Activated CD4-positive, CD25-positive, alpha-beta regulatory T cell (primary cell): Measurements from ENCODE around the gene ZNG1A.
"Not testable (repeated sequence)": the region's sequence is repeated elsewhere in the genome, so short reads cannot be mapped to it uniquely, and the experiment has no call there.

Source experiments
- DNase-seq, 4 experiments: peaks; one replicate each; lab custom pipeline; 2025; lab: John Stamatoyannopoulos, UW

Gene ZNG1A

DNA sequence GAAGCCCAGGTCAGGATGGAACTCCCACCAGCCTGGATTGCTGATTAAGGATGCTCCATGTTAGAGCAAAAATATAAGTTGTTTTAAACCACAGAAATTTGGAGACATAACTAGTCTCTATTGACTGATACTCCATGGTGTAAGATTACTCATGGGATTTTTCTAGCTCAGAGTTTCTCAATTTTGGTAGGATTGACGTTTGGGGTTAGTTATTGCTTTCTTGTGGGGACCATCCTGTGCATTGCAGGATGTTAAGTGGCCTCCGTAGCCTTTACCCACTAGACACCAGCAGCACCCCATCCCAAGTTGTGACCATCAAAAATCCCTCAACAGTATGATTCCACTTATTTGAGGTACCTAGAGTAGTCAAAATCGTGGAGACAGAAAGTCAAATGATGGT lies 80.1 kb downstream of the ZNG1A start:
- DNase-seq: not testable (repeated sequence)

DNA sequence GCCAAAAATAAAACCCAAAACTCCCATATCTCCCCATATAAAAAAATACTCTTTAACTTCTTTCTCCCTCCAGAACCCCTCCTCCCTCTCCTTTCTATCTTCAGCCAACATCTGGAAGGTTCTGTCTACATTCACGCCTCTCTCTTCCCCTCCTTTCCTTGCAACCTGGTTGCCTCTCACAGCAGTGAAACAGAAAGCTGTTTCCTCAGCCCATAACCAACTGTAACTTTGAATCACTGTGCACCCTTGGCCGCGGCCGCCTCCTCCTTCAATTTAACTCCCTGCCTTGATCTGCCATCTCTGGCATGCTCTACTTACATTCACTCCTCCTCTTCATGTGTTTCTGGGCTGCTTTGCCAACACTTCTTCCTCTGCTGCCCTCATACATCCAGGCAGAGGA lies 83.9 kb downstream of the ZNG1A start:
- not testable (repeated sequence) for DNase-seq

DNA sequence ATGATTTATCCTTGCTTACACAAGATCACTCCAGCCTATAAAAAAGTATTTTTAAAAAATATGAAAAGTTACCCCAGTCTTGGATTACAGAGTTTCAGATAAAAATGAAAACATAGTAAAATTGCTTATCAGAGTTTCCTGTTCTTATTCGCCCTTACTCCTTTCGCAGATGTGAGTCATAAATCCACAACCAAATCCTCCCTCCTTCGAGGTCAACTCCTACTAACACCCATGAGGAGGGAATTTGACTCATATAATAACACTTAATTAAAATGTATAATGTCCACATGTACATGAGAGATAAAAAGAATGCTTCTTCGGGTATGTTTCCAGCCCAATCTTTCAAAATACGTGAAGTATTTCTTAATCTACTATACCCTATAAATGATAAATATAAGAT lies 84.5 kb downstream of the ZNG1A start:
- not testable (repeated sequence) for DNase-seq

DNA sequence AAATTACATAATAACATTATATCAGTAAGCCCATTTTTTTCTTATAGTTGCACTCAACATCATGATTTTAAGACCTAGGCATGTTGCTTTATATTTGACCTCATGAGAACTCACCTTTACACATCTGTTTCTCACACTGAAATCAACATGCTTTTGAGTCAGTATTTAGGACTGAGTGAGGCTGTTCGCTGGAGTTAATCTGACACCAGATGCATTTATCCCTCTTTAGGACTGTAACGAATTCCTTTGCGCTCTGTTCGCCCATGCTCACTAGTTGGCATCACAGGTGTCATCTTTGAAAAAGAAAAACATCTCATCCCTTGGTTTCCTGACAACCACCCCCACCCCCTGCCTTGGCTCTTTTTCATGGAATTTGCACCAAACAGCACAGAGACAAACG lies 84.9 kb downstream of the ZNG1A start:
- not testable (repeated sequence) for DNase-seq

DNA sequence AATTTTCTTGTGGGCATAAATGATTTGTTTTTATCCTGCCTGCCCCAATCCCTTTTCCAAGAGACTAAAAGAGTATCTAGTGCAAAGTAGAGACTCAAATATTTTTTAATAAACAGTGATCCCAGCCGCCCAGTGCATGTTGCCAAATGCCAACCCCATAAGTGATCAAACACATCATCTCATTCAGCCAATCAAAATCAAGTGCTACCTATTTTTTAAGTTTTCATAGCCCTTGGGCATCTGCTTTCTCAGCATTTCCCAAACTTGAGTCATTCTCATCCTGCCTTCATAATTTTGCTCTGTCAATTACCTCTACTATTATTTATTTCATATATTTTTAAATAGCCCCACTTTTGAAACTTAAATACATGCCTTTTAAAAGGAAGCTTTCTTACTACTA lies 88.0 kb downstream of the ZNG1A start:
- DNase-seq: not testable (repeated sequence)

DNA sequence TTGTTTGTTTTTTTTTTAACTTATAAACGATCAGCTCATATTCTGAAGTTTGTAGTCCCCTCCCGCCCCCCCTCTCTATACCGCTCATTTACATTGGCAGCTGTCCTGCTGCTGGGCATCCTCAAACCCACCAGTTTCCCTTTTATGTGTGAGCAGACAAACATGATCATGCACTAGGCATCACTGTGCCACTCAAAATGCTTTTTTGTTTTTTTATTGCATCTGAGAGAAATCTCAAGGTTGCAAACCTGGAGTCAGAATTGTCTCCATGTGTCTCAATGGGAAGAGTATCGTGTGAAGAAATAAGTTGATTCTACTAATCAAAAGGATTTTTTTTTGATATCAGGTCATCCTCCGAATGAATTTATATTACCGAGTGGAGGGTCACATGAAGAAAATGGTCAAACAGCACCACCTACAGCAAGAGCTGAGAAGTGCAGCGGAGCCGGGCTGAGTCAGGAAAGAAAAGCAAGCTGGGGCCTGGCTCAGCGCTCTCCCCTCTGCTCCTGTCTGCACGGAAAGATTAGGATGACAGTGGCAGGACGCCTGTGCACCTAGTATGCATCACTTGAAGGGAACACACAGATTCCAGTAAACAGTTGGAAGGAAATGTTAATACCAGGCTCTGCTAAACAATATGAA lies 90.3 kb downstream of the ZNG1A start:
- not testable (repeated sequence) for DNase-seq

DNA sequence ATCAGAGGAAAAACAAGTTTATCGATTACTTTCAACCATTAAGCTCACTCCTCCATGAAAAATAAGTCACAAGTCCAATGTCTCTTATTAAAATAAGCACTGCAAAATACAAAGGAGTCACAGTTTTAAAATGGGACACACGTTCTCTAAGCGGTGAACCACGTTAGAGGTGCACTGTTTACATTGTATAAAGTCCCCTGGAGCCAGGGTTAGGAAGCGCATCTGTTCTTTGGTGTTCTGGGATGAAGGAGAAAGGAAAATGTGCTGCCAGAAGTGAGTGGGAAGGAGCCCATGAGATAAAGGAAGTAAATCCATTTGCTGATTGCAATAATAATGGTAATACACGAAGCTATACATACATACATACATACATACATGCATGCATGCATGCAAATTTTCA lies 91.0 kb downstream of the ZNG1A start:
- DNase-seq: not testable (repeated sequence)

DNA sequence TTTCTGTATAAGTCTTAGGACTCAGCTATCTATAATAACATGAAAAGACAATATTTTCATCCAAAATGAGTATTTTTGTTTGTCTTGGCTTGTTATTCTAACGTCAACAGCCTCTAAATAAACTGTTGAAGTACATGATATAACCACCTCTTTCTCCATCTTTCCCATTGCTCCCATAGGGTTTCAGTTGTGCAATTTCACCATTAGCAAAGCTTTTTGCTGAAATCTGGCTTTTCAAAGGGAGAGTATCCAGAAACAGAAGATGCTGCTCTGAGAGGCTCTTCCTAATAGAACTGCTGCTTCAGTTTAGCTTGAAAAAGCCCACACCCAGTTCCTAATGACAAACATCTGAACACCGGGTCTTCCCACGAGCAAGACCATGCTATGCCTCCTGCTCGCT lies 91.8 kb downstream of the ZNG1A start:
- DNase-seq: not testable (repeated sequence)

DNA sequence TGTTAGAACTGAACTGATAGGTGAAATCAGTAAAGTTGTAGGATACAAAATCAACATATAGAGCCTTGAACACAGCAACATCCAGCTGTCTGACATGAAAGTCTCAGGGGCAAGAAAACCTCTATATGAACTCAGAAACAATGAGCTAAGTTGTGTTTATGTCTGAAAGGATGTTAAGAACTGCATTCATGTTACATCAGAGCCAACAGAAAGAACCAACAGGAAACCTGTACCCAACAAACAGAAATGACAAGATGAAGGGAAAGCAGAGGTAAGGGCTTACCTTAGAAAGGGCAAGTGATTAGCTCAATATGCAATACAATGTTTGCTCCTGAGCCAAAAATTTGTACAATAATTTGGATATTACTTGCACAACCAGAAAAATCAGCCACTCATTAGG lies 92.2 kb downstream of the ZNG1A start:
- DNase-seq: not testable (repeated sequence)

DNA sequence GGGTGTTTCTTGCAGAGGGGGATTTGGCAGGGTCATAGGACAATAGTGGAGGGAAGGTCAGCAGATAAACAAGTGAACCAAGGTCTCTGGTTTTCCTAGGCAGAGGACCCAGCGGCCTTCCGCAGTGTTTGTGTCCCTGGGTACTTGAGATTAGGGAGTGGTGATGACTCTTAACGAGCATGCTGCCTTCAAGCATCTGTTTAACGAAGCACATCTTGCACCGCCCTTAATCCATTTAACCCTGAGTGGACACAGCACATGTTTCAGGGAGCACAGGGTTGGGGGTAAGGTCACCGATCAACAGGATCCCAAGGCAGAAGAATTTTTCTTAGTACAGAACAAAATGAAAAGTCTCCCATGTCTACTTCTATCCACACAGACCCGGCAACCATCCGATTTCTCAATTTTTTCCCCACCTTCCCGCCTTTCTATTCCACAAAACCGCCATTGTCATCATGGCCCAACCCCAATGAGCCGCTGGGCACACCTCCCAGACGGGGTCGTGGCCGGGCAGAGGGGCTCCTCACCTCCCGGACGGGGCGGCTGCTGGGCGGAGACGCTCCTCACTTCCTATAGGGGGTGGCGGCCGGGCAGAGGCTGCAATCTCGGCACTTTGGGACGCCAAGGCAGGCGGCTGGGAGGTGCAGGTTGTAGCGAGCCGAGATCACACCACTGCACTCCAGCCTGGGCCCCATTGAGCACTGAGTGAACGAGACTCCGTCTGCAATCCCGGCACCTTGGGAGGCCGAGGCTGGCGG lies 95.7 kb downstream of the ZNG1A start:
- not testable (repeated sequence) for DNase-seq

DNA sequence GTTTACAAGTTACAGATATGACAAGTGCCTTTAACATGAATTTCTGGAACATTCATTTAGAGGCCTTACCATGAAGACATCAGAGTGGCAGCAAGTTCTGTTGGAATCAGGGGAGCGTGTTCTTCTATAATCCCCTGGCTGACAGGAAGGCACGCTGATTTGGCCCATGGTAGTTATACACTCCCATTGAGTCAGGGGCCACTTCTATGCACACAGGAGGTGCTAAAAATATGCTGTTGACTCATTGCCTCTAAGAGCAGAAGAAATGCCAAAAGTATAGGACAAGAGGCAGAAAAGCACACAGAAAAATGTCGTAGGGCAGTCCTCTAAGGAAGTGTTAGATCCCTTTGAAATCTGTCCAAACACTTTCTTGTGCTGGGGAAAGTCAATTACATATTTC lies 100.5 kb downstream of the ZNG1A start:
- DNase-seq: not testable (repeated sequence)

DNA sequence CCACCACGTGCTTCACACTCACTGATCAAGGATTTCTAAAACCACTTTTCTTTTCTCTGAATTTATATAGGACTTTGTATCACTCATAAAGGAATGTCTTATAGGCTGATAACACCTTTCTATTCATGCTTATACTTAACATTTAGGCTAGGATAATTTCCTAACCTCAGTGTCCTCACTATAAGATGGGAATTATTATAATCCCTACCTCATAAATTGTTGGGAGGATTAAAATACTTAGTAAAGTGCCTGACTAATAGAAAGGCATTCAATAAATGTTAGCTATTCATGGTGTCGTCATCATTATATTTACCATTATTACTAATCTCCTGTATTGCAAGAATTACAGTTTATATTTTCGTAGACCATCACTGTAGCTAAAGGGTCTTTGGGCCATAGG lies 102.5 kb downstream of the ZNG1A start:
- DNase-seq: not testable (repeated sequence)

DNA sequence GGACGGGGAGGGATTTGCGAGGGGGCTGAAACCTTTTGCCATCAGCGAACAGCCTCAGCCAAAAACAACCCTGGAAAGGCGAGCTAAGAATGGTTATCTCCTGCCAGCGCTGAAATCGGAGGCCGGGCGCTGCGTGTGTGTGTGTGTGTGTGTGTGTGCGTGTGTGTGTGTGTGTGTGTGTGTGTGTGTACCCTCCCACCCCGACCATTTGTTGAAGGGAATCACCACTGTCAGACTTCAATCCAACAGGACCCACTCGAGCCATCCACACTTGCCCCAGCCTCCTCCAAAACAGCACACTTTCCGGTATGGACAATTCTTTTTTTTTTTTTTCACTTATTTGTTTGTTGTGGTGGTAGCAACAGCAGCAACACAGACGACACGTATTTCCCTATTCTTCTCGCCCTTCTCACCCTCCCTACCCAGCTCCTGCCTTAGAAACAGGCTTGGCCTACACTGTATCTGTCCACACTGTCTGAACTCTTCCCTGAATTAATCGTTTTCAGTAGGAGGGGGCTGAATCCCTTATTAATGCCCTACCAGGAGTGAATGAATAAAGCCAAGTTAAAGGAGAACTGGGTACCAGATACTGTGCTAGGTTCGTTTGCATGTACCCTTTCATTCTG lies 104.8 kb downstream of the ZNG1A start:
- not testable (repeated sequence) for DNase-seq

DNA sequence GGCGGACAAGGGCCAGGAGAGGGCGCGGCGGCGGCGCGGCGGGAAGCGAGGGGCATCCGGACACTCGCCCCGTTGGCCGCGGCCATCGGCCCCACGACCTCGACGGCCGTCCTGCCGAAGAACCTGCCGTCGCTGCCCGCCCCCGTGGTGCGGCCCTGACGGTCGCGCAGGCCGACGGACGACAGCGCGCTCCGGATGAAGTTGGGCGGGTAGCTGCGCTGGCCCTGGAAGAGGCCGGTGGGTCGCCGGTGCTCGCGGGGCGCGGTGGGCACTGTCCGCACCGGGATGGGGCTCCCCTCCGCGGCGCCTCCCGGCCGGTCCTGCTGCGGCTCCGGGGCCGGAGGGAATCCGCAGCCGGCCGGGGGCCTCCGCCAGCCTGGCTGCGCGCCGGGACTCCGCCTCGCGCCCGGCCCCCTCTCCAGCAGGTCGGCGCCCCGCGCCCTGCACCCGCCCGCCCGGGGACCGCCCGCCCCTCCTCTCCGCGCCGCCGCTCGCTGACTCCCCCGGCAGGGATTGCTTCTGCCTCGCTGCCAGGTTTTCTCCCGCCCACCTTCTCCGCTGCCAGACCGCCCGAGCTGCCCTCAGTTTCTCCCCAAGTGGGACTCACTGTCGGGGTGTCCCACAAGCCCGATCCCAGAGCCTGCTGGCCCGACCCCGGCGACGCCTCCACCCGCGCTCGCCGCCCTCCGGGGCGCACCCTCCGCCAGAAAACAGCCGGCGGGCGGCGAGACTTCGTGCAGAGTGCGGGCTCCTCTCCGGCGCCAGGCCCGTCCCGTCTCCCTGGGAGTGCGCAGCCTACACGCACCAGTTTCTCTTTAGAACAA lies 105.6 kb downstream of the ZNG1A start:
- DNase-seq: not testable (repeated sequence)
